SKM-1 treated with dmso at 0.1 percent for 144 hours (cell line): ENCODE results near the gene MAPK13.

Source experiments
- DNase-seq: peaks from one replicate; lab custom pipeline; 2025; ENCODE audit not compliant: unreplicated experiment; lab: John Stamatoyannopoulos, UW

Gene MAPK13

GRCh38 chr6:36142971-36143838, 12.9 kb downstream of the MAPK13 start:
- DNase-seq: no peak

- DNase-seq: no peak
Observed at GRCh38 chr6:36145495-36145894, 15.2 kb downstream of the MAPK13 start.

- no peak for DNase-seq
Observed at GRCh38 chr6:36147294-36147693, 17.0 kb downstream of the MAPK13 start.

GRCh38 chr6:36149476-36149875, 19.2 kb downstream of the MAPK13 start:
- DNase-seq: no peak

- no peak for DNase-seq
Observed at GRCh38 chr6:36150283-36150682, 20.0 kb downstream of the MAPK13 start.

- DNase-seq: no peak
Observed at GRCh38 chr6:36154286-36154685, 24.0 kb downstream of the MAPK13 start.

- DNase-seq: no peak
Observed at GRCh38 chr6:36155662-36156061, 25.3 kb downstream of the MAPK13 start.

- DNase-seq: no peak
Observed at GRCh38 chr6:36160147-36160760, 29.9 kb downstream of the MAPK13 start.

- no peak for DNase-seq
Observed at GRCh38 chr6:36169023-36170007, 39.0 kb downstream of the MAPK13 start.

GRCh38 chr6:36170704-36171103, 40.4 kb downstream of the MAPK13 start:
- DNase-seq: no peak

GRCh38 chr6:36171573-36171972, 41.3 kb downstream of the MAPK13 start:
- no peak for DNase-seq

- no peak for DNase-seq
Observed at GRCh38 chr6:36177166-36177565, 46.9 kb downstream of the MAPK13 start.

- no peak for DNase-seq
Observed at GRCh38 chr6:36178544-36178943, 48.2 kb downstream of the MAPK13 start.

- no peak for DNase-seq
Observed at GRCh38 chr6:36180126-36180525, 49.8 kb downstream of the MAPK13 start.

- no peak for DNase-seq
Observed at GRCh38 chr6:36184311-36184710, 54.0 kb downstream of the MAPK13 start.

GRCh38 chr6:36186199-36186598, 55.9 kb downstream of the MAPK13 start:
- DNase-seq: no peak

GRCh38 chr6:36187446-36187845, 57.1 kb downstream of the MAPK13 start:
- no peak for DNase-seq
